ENCODE data around the gene NOSIP. TPM values are rescaled to one million over a fixed set of nuclear protein-coding genes. Genes with fewer than 3 reads are reported as not detected.

The NOSIP gene
- polyA plus RNA-seq, 1 of the 3 experiments (the other 2 are of a cell fraction) = 128 TPM

DNA sequence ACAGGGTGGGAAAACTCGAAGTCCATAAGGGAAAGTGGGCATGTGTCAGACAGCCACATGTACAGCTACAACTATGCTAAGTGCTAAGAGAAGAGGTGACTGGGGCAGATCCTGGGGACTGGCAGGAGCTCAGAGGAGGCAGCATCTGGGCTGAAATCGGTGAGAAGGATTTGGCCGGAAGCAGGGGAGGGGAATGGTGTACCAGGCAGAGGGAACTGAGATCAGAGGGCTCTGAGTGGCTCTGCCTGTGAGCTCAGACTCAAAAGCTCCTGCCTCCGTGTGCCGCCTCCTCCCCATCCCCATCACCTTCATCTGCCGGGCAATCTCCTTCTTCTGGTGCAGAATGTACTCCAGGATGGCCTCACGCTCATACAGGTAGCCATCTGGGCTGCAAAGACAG lies 21.8 kb downstream of the NOSIP start:
- no peak overlapping the region for H3K9ac ChIP-seq
- H3K4me1 ChIP-seq (ENCODE audit: control insufficient read depth in 1 of 2, insufficient read depth in 2 of 2, low read depth in 1 of 2, low read length in 1 of 2) = no peaks in the 10 kb centered on the region; a peak in 1 of 4 replicates
- DNase-seq = no peak
- 97% methylated on average over 7 of the region's 7 CpGs for WGBS (ENCODE audit: low lambda C conversion rate)
- TF ChIP-seq, protein P1, sequence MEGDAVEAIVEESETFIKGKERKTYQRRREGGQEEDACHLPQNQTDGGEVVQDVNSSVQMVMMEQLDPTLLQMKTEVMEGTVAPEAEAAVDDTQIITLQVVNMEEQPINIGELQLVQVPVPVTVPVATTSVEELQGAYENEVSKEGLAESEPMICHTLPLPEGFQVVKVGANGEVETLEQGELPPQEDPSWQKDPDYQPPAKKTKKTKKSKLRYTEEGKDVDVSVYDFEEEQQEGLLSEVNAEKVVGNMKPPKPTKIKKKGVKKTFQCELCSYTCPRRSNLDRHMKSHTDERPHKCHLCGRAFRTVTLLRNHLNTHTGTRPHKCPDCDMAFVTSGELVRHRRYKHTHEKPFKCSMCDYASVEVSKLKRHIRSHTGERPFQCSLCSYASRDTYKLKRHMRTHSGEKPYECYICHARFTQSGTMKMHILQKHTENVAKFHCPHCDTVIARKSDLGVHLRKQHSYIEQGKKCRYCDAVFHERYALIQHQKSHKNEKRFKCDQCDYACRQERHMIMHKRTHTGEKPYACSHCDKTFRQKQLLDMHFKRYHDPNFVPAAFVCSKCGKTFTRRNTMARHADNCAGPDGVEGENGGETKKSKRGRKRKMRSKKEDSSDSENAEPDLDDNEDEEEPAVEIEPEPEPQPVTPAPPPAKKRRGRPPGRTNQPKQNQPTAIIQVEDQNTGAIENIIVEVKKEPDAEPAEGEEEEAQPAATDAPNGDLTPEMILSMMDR (IDR thresholded peaks at IDR 0.05) = no peak
- TF ChIP-seq EP300 (IDR thresholded peaks at IDR 0.05; ENCODE audit: borderline replicate concordance in 1 of 2, low read depth in 1 of 2, low read length in 1 of 2) = no peak
- TF ChIP-seq NRF1 (IDR thresholded peaks at IDR 0.05; ENCODE audit: low read depth, low read length) = no peak
- TF ChIP-seq MXI1 (IDR thresholded peaks at IDR 0.05; ENCODE audit: low read depth, low read length) = no peak
- TF ChIP-seq, protein P2, sequence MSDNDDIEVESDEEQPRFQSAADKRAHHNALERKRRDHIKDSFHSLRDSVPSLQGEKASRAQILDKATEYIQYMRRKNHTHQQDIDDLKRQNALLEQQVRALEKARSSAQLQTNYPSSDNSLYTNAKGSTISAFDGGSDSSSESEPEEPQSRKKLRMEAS (IDR thresholded peaks at IDR 0.05; ENCODE audit: low read depth) = no peak
- H3K9me3 ChIP-seq = no peaks in the 10 kb centered on the region
- no peak overlapping the region for H2AFZ ChIP-seq (ENCODE audit: low read depth)
- 0 out of 2 replicates have a peak, but pooled peaks cover 13% of the 10 kb centered on the region for H4K20me1 ChIP-seq (ENCODE audit: insufficient read depth)
- peaks cover 25% of the 10 kb centered on the region; the same call in 1 of the 2 replicates for H3K79me2 ChIP-seq (ENCODE audit: insufficient read depth)
- no peak overlapping the region for H3K27ac ChIP-seq (ENCODE audit: low read depth in 2 of 2, low read length in 1 of 2)
- ChIA-PET POLR2A (no interaction called here), CTCF (interaction anchor here (0.6 to 6.9 kb wide), 6 partner anchors 12 to 122 kb away, joined by 3 to 79 read pairs (median 4); no protein-coding TSS in a partner anchor)
- H3K36me3 ChIP-seq (replicated peaks in 1 of 2; ENCODE audit: control insufficient read depth in 1 of 2, insufficient read depth in 2 of 2, low read length in 1 of 2) = peaks cover 18 to 44% of the 10 kb centered on the region in 2 experiments
- no peaks in the 10 kb centered on the region for H3K27me3 ChIP-seq (ENCODE audit: insufficient read depth)
- no peak overlapping the region for H3K4me2 ChIP-seq
- peaks cover 4% of the 10 kb centered on the region for H3F3A ChIP-seq (replicated peaks; ENCODE audit: insufficient read depth)
- H3K9me2 ChIP-seq = no peaks in the 10 kb centered on the region
- no peak overlapping the region for H3K4me3 ChIP-seq (ENCODE audit: low read depth in 2 of 2, low read length in 1 of 2)

DNA sequence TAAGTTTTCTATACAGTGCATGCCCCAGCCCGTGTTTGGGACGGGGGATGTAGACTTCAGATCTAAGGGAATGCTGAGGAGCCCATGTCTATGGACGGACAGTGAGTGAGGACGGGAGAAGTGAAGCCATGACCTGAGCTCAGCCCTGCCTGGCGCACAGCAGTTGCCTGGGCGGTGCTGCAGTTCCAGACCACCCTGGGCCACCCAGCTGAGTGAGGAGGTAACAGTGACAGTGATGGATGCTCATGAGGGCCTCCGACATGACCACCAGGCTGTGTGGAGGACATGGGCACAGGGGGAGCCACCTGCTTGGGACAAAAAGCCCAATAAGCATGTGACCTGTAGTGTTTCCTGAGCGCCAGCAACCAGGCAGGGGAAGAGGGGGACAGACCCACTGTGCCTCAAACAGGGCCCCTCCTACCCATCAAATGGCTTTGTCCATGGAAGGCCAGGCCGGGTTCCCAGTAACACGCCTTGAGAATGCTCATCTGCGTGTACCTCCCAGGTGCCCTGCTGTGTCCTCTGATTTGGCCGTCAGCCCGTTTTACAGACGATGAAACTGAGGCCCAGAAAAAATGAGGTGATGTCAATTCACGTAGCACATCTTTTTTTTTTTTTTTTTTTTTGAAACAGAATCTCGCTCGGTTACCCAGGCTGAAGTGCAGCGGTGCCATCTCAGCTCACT lies 22.6 kb downstream of the NOSIP start:
- ChIA-PET POLR2A (no interaction called here), CTCF (interaction anchor here (0.8 to 6.9 kb wide), 5 partner anchors 9 to 55 kb away, joined by 3 to 79 read pairs (median 11); no protein-coding TSS in a partner anchor)
- Histone ChIP-seq H3K9me2 (no peaks in the 10 kb centered on the region), H3K4me3 (ENCODE audit: low read depth in 2 of 2, low read length in 1 of 2) (no peak overlapping the region), H4K20me1 (ENCODE audit: insufficient read depth) (0 out of 2 replicates have a peak, but pooled peaks cover 7% of the 10 kb centered on the region), H2AFZ (ENCODE audit: low read depth) (no peak overlapping the region), H3K27me3 (ENCODE audit: insufficient read depth) (no peaks in the 10 kb centered on the region), H3K4me1 (ENCODE audit: control insufficient read depth in 1 of 2, insufficient read depth in 2 of 2, low read depth in 1 of 2, low read length in 1 of 2) (no peaks in the 10 kb centered on the region; a peak in 1 of 4 replicates), H3K27ac (ENCODE audit: low read depth in 2 of 2, low read length in 1 of 2) (no peak overlapping the region), H3K9me3 (no peaks in the 10 kb centered on the region), H3K4me2 (no peak overlapping the region), H3K79me2 (ENCODE audit: insufficient read depth) (peaks cover 17% of the 10 kb centered on the region; the same call in 1 of the 2 replicates), H3K36me3 (replicated peaks in 1 of 2; ENCODE audit: control insufficient read depth in 1 of 2, insufficient read depth in 2 of 2, low read length in 1 of 2) (peaks cover 18 to 44% of the 10 kb centered on the region in 2 experiments), H3F3A (replicated peaks; ENCODE audit: insufficient read depth) (peaks cover 4% of the 10 kb centered on the region), H3K9ac (no peak overlapping the region)
- DNase-seq = no peak
- WGBS (ENCODE audit: low lambda C conversion rate) = 98% methylated on average over 17 of the region's 18 CpGs
- TF ChIP-seq GATA2 (CRISPR knock-in tag; IDR thresholded peaks at IDR 0.05) = no peak
- TF ChIP-seq FOXJ3 (CRISPR knock-in tag; IDR thresholded peaks at IDR 0.05) = no peak
- TF ChIP-seq RFX5 (IDR thresholded peaks at IDR 0.05; ENCODE audit: low read length) = no peak
- TF ChIP-seq MEF2A (IDR thresholded peaks at IDR 0.05; ENCODE audit: borderline replicate concordance, low read depth) = no peak
